UCSD-AML1 (cell line): ENCODE results near the gene CARMIL3.

Experiments
- DNase-seq: peaks from one replicate; lab custom pipeline; 2025; ENCODE audit not compliant: unreplicated experiment; lab: John Stamatoyannopoulos, UW

CARMIL3 gene

DNA sequence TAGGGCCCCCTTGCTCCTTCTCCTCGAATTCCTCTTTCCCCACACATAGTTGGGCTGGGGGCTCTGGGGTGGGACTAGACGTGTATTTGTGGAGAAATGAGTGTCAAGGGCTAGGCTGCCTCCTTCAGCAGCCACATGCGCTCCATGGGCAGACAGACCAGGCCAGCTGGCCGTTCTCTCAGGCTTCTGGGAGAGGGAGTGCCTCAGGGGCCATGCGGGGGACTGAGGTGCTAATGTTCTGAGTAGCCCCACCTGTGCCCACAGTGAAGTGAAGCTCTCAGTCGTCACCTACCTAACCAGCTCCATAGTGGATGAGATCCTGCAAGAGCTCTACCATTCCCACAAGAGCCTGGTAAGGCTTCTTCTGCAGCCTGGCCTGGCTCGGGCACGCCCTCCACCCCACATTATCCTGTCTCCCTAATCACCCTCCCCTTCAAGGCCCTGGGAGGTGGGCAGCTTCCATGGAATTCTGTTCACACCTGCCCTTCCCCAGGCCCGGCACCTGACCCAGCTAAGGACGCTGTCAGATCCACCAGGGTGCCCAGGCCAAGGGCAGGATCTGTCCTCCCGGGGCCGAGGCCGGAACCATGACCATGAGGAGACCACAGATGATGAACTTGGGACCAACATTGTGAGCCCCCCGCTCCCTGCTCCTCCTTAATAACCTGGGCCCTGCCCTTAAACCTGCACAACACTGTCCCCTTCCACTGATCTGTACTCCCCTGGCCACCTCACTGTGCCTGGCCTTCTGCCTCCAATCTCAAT is 10.6 kb downstream of the CARMIL3 start:
- no peak for DNase-seq

DNA sequence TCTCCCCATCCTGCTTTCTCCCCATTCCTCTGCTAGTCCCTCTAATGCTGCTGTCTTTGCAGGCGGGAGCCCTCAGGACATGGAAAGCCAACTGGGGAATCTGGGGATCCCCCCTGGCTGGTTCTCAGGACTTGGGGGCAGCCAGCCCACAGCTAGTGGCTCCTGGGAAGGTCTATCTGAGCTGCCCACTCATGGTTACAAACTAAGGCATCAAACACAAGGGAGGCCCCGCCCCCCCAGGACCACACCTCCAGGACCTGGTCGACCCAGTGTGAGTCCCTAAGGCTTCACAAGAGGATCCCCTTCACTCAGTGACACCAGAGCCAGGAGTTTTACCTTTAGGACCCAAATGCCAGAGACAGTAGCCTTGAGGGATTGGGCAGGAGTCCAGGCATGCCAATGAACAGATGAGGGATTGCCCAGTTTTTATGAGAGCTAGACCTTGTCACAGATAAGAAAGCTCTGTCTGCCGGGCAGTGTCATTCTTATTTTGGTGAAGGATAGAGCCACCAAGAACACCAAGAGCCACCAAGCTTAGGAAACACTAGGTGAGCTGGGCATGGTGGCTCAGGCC is 11.5 kb downstream of the CARMIL3 start:
- DNase-seq: no peak

DNA sequence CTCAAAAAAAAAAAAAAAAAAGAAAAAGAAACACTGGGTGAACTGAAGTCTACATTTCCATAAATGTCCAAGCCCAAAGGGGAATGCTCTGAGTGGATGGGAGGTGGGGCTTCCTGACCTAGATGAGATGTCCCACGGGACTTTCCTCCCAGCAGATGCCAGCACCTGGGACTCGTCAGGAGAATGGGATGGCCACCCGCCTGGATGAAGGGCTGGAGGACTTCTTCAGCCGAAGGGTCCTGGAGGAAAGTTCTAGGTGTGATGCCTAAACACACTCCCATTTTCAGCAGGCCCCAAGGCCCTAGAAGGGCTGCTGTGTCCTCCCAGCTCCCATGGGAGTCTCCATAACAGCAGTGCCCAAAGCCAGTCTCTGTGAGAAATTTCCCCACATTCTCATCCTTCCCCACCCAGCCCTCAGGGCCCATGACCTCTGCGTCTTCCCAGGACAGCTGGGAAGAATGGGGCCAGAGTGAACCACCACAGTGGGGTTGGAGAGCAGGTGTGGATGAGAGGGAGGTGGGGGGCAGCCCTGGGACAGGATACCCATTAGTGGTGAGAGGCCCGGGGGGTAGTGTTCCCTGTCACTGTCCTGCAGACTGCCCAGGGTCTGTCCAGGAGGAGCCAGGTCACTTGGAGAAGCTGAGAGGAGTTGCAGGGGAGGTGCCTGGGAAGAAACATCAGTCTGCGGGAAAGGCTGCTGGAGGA is 12.4 kb downstream of the CARMIL3 start:
- DNase-seq: no peak

DNA sequence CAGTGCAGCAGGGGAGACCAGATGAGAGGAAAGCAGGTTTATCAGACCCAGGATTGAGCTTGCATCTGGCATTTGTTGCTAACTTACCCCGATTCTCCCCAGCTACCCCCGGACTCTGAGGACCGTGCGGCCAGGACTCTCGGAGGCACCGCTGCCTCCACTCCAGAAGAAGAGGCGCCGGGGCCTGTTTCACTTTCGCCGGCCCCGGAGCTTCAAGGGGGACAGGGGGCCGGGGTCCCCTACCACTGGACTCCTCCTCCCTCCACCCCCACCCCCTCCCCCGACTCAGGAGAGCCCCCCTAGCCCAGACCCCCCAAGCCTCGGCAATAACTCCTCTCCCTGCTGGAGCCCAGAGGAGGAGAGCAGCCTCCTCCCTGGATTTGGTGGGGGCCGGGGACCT is 13.0 kb downstream of the CARMIL3 start:
- DNase-seq: no peak

DNA sequence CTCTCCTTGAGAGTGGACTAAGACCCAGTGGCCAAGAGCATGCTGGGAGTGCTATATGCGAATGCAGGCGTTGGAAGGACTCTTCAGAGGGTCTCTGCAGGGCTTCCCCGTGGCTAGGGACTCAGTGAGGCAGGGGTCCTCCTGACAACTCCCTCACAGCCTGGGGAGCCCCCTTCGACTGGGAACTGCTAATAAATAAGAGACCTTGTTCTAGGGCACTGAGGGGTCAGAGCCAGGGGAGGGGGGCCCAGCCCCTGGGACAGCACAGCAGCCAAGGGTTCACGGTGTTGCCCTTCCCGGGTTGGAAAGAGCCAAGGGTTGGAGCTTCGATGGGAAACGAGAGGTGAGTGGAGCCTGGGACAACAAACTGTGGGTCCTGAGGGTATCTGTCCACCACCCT is 13.6 kb downstream of the CARMIL3 start:
- no peak for DNase-seq

DNA sequence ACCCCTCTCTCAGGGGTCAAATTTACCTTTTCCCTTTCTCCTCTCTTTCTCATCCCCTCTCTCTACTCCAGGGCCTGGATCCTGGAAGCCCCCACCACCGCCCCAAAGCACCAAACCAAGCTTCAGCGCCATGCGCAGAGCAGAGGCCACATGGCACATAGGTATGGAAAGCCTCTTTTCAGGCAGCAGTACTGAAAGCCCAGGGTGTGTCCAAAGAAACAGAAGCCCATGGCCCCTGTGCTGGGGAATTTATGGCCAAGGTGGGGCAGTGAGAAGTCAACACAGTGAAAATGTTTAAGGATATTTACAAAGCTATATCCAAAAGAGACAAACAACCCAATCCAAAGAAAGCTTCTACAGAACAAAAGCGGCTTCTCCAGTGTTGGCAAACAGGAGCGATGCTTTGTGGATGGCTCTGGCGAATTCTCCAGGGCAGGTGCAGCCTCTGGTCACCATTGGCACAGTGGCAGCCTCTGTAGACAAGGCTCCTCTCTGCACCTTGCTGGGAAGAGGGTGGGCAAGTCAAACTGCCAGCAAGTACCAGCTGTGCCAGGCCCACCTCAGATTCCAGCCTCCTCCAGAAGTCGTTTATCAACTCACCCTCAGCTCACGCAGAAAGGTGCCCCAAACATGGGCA is 14.8 kb downstream of the CARMIL3 start:
- DNase-seq: no peak

DNA sequence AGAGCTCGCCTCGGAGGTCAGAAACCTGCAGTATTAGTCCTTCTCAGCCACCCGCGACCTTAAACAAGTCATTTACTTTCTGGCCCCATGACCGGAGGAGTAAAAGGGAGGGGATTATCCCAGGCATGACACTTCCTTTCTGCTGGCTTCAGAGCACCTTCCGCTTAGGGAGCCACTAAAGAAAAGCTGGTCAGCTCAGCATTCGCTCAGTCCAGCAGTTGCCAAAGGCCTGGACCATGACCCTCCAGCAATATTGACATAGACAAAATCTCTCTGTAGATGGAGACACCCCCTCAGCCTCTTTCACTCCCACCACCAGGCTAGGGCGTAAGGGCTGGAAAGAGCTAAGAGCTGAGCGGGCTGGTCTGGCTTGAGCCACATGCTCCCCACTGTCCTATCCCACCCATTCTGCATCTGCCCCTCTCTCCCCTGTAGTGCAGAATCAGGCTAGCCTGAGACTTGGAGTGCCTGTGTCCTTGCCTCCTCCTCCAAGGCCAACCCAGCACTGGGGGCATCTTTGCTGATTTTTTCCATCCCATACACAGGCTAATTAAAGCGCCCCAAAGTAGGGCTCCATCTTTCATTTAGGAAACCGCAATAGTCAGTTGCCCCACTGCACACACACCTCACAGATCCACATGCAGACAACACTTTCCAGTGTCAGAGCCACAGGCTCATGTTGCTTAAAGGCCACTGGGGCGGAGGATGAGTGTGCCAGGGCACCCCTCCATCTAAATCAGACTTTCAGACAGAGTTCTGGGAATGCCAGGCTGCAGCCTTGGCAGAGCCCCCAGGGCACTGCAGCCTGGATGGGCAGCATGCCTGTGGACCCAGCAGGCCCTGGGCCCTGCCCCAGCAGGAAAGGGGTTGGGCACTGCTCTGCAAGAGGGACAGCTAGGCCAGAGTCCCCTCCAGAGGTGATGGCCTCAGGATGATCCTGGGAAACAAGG is 15.6 kb downstream of the CARMIL3 start:
- DNase-seq: no peak

DNA sequence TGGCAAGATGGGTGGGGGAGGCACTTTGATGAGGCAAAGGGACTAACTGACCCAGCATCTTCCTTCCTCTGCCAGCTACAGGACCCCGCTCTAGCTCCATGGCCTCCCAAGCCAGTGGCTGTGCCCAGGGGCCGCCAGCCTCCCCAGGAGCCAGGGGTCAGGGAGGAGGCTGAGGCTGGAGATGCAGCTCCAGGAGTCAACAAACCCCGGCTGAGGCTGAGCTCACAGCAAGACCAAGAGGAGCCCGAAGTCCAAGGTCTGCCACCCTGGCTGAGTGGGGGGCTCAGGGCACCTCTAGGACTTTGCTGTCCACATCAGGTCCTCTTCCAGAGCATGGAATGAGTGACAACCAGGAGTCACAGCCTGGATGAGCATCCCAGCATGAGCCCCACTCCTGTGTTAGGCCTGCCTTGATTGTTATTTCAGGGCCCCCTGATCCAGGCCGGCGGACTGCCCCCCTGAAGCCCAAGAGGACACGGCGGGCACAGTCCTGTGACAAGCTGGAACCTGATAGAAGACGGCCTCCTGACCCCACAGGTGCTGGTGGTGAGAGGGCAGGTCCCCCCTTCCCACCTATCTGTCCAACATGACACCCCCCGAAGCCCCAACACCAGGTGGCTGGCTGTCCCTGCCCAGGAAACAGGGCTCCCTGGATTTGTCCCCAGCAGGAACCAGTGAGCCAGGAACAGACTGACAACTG is 17.1 kb downstream of the CARMIL3 start:
- DNase-seq: no peak

DNA sequence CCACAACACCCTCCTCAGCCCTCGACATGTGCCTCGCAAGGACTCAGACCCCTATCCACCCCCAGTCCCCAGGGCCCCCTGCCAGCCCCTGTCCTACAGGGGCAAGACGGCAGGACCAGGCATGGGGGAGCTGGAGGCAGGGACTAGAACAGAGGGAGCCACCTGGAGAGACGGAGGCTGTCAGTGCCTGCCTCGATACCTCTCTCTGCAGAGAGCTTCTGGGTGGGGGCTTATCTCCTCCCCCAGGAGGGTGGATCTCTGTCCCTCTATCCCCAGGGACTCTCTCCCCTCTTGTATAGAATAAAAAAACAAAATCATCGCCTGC is 17.6 kb downstream of the CARMIL3 start:
- no peak for DNase-seq

DNA sequence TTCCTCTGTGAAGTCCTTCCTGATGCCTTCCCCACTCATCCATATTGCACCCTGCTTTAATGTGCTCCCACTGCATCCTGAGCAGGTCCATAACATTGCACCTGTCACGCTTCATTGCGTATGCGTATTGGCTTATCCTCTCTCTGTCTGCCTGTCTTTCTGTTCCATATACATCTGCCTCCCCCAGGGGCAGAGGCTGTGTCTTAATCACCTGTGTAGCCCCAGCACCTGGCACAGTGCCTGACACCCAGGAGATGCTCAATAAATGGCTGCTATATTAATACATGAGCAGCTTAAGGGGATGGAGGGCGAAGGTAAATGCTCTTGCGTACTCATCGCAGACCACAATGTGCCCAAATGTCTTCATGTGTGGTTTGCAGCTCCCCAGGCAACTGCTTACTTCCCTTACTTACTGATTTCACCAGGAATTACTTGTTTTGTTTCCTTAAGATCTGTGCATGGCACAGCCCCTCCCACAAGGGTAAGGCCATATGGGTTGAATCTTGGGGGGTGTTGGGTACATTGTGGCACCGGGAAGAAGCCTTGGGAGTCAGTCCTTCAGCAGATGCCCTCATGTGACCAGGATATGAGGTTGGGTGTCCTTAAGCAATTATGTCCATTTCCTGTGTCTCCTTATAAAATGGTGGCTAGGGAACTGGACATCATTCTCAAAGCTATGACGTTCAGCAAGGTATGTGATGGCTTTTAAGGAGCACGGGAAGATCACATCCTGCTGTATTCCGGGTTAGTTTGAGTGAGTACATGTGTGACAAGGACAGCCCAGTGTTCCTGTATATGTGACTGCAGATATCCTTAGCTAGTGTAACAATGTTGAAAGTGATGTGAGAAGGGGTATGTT is 18.7 kb downstream of the CARMIL3 start:
- DNase-seq: no peak

DNA sequence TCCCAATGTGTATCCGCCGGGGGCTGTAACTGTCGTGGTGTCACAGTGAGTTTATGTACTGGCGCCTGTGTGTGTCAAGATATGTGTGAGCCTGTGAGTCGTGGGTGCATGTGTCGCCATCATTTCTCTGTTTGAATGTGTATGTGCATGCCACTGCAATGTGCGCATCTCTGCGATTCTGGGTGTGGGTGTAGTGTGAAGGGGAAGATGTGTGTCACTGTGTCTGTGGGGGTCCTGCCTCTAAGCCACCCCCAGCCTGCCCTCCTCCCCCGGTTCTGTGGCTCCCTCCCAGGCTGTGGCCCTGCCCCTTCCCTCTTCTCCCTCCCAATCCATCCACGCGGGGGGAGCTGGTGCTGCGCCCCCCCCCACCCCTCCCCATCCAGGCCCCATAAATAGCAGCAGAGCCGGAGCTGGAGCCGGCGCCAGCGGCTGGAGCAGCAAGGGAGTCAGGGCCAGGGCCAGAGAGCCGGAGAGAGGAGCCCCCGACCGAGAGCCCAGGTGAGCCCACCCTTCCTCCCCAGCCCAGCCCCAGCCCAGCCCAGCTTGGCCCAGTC is 19.4 kb downstream of the CARMIL3 start, which contains the start of gene CPNE6:
Gene CPNE6, plus strand, starts transcription at position 419 of the 554 bp plus-strand sequence. CDS start 1,375 bp downstream, outside the sequence.
- no peak for DNase-seq

DNA sequence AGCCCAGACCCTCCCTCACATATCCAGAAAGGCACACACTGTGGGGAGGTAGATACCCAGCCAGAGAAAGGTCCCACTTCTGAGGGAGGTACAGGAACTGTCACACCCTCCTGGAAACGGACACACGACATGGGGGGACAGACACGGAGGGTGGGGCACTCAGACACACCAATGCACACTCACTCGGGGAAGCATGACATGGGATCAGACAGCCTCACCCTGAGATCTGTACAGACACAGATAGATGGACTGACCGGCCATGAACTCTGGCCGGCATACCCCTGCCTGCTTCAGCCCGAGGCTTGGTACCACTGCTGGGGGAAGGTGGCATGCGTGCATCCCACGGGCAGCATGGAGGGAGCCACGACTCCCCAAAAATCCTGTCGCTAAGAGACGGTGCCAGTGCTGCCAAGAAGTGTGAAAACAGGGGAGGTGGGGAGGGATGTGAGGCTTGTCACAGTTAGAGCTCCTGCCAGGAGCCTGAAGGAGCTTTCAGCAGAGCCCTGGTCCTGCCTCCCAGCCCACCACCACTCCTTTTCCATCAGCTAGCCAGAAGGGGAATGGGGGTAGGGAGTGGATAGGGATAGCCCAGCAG is 20.1 kb downstream of the CARMIL3 start:
- no peak for DNase-seq

DNA sequence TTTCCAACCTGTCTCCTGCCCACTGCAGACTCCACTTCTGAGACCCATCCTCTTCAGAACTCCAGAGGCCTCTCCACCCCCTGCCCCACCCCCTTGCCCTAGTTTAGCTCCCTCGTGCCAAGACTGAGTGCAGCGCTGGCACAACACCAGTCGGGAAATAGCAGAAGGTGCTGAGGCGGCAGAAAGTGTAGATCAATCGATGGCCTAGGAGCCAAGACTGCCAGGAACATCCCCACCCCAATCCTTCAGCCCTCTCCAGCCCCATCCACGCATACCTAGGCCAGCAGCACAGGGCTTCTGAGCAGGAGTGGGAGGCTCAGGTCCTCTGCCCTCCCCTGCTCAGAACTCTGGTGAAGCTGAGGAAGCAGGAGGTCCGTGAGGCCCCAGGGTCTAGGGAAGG is 20.6 kb downstream of the CARMIL3 start:
- DNase-seq: no peak

DNA sequence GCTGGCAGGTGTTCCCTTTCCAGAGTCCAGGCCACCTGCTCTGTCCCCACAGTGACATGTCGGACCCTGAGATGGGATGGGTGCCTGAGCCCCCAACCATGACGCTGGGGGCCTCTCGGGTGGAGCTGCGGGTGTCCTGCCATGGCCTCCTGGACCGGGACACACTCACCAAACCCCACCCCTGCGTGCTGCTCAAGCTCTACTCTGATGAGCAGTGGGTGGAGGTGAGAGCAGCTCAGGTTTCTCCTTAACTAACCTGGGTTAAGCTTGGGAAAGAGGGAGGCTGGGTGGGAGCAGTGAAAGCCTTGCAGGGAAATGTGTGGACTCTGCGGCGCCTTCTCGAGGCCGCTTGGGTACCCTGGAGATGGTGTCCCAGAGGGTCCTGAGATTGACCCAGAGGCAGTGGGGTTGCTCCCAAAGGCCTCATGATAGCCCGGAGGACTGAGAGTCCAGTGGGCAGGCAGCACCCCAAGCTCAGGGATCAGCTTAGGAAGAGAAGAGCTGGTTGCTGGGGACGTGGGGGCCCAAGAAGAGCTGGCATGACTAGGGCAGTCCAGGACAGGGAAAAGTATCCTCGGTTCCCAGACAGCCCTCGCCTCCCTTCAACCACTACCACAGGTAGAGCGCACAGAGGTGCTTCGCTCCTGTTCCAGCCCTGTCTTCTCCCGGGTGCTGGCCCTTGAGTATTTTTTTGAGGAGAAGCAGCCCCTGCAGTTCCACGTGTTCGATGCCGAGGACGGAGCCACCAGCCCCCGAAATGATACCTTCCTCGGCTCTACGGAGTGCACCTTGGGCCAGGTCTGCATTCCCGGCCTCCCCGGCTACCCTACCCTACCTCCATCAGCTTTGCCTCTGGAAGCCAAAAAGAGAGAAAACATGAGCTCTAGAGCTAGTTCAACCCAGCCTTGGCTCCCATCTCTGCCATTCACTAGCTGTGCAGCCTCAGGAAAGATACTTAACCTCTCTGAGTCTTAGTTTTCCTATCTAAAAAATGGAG is 21.4 kb downstream of the CARMIL3 start:
- DNase-seq: no peak

DNA sequence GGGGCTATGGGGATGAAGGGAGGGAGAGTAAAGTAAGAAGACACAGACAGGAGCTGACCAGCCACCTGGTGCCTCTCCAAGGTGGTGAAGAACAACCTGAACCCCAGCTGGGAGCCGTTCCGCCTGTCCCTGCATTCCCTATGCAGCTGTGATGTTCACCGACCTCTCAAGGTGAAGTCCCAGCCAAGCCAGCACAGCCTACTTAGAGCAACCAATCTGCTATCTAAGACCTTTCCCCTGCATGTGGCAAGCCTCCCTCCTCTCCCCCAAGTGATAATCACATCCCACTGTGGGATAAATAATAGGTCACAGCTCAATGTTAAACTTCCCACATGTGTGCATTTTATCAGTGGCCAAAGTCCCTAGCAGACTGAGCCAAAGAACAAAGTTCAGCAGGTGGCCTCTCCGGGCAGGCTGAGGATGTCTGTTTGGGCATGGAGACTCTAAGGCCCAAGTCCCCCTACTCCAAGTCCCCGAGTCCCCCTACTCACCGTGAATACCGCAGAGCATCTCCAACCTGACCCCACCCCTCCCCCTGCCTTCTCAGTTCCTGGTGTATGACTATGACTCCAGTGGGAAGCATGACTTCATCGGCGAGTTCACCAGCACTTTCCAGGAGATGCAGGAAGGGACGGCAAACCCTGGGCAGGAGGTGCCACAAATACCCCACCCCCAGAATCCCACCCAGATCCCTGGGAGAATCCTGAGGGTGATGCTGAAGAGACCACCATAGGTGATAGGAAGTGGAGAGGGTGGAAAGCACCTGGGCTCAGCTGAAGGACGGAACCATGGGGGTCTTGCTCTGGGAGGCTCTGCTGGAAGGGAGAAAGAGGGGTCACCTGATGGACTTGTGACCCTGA is 23.0 kb downstream of the CARMIL3 start:
- DNase-seq: no peak
